Transverse colon (tissue), 4 donors: Measurements from ENCODE around the gene MAOB.

Experiments used
- CTCF ChIP-seq, 5 experiments: fragments of 200-600 bp in 3 of 5; fragments of 450-650 bp in 2 of 5; sonication (generic) in 3 of 5; IDR thresholded peaks; 1 replicate in 2 of 5; 2 replicates in 3 of 5; pipeline ENCODE4 v1.5.1; 2016 to 2017; ENCODE audit warnings: antibody characterized with exemption in 5 of 5, inconsistent platforms in 3 of 5, mild to moderate bottlenecking in 2 of 5, moderate library complexity in 1 of 5
- EP300 ChIP-seq: sonication (generic); formaldehyde crosslinking; IDR thresholded peaks from one replicate; pipeline ENCODE4 v1.6.1; 2017; ENCODE audit warnings: antibody characterized with exemption, low read depth
- POLR2A ChIP-seq: fragments of 450-650 bp; IDR thresholded peaks from one replicate; pipeline ENCODE4 v1.6.1; 2016; ENCODE audit warnings: antibody characterized with exemption, mild to moderate bottlenecking, moderate library complexity
- POLR2AphosphoS5 ChIP-seq, 3 donors: sonication (generic); formaldehyde crosslinking; IDR thresholded peaks; one replicate each; pipeline ENCODE4 v1.6.1; 2016; ENCODE audit warnings: antibody characterized with exemption in 3 of 3

DNA sequence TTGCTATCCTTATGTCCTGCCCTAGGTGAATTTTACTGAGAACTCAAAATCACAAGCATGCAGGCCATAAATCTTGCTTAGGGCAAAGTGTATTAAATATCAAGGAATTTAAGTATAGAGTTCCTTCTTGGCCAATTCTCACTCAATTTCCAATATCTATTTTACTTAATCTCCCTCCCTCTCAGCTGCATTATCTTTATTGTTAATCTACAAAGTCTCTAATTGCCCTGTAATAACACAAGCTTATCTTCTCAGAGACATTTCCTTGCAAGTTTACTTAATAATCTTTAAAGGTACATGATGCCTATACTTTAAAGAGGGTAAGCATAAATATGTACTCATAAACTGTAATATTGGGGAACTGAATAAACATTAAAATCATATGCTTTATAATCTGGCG is 26.9 kb upstream of the MAOB start:
- no peak for TF ChIP-seq POLR2A
- TF ChIP-seq CTCF (IDR thresholded peaks at IDR 0.05): no peak
- TF ChIP-seq EP300: no peak
- no peak for TF ChIP-seq POLR2AphosphoS5 (IDR thresholded peaks at IDR 0.05)
